Effector memory CD8-positive, alpha-beta T cell (primary cell): ENCODE measurements around the gene SAPCD2.

ENCODE experiments used
- ATAC-seq: fragments of 150-1000 bp; cut with Tn5 transposase; replicated peaks from 2 replicates; pipeline ENCODE4 v1.10.0; 2021; ENCODE audit warnings: mild to moderate bottlenecking, moderate library complexity
- DNase-seq, 3 experiments: peaks; one replicate each; pipeline ENCODE4 v3.0.0; 2021
- H3K27ac Mint-ChIP-seq, 2 donors: one replicate each; pipeline ENCODE4 v1.8.0; 2022; ENCODE audit warnings: mild to moderate bottlenecking in 2 of 2, mixed read lengths in 2 of 2, moderate library complexity in 2 of 2
- H3K27me3 Mint-ChIP-seq, 2 donors: one replicate each; pipeline ENCODE4 v1.8.0; 2022; ENCODE audit warnings: mixed read lengths in 2 of 2
- H3K36me3 Mint-ChIP-seq: one replicate; pipeline ENCODE4 v1.8.0; 2022; ENCODE audit warnings: mild to moderate bottlenecking, moderate library complexity, mixed read lengths; ENCODE audit not compliant: insufficient read depth
- H3K4me1 Mint-ChIP-seq, 2 donors: one replicate each; pipeline ENCODE4 v1.8.0; 2022; ENCODE audit warnings: low read depth in 2 of 2, mixed read lengths in 2 of 2
- H3K4me3 Mint-ChIP-seq, 2 donors: one replicate each; pipeline ENCODE4 v1.8.0; 2022; ENCODE audit warnings: mild to moderate bottlenecking in 2 of 2, mixed read lengths in 2 of 2, moderate library complexity in 2 of 2
- H3K9me3 Mint-ChIP-seq, 2 donors: one replicate each; pipeline ENCODE4 v1.8.0; 2022; ENCODE audit warnings: mixed read lengths in 2 of 2

The SAPCD2 gene

DNA sequence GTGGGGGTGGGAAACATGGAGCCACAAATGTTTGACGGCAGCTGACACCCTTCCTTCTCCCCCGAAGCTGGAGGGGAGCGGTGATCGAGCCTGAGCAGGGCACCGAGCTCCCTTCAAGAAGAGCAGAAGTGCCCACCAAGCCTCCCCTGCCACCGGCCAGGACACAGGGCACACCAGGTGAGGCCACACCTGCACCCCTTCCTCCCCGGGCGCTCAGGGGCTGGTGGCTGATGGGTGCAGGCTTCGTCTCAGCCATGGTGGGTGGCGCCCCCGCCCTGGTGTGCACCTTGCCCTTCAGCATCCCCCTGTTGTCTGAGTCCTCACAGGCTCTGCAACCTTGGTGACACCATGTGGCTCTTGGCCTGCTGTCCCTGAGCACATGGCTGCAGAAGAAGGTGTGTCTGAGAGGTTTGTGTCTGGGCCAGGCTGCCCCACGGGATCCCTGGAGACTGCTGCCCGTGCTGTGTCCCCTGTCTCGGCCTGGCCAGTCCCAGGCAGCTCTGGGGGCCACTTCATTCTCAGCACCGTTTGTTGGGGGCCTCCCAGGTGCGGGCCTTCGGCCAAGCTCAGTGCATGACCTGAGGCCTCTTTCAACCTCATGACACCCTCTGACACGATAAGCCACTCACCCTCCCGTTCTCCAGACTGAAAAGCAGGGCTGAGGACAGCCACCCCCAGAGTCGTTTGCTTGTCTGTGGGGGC is 27.6 kb upstream of the SAPCD2 start:
- no peaks in the 10 kb centered on the region for H3K27me3 Mint-ChIP-seq
- H3K27ac Mint-ChIP-seq: peak overlapping the region in 1 of 2 donors; percentile 96
- peaks cover 13 to 19% of the 10 kb centered on the region in 2 donors for H3K4me1 Mint-ChIP-seq
- ATAC-seq (no peak), DNase-seq (no peak)
- H3K9me3 Mint-ChIP-seq: no peaks in the 10 kb centered on the region
- H3K4me3 Mint-ChIP-seq: no peak overlapping the region
- peaks cover 36% of the 10 kb centered on the region for H3K36me3 Mint-ChIP-seq

GRCh38 chr9:137096785-137097546 is 26.6 kb upstream of the SAPCD2 start:
- peak overlapping the region; percentile 86 to 89 for H3K4me3 Mint-ChIP-seq
- peaks cover 13 to 19% of the 10 kb centered on the region in 2 donors for H3K4me1 Mint-ChIP-seq
- H3K36me3 Mint-ChIP-seq: peaks cover 37% of the 10 kb centered on the region

GRCh38 chr9:137095664-137096517 is 25.5 kb upstream of the SAPCD2 start:
- Mint-ChIP-seq H3K27ac (peak overlapping the region; percentile 94 to 96), H3K9me3 (no peaks in the 10 kb centered on the region), H3K4me3 (peak overlapping the region; percentile 86 to 89), H3K27me3 (no peaks in the 10 kb centered on the region), H3K36me3 (peaks cover 39% of the 10 kb centered on the region), H3K4me1 (peaks cover 16 to 19% of the 10 kb centered on the region in 2 donors)
- ATAC-seq (peak; percentile 97), DNase-seq (peak; percentile 83 to 85 (median 83))

More at GRCh38 chr9:137096785-137097546, 26.6 kb upstream of the SAPCD2 start:
- H3K9me3 Mint-ChIP-seq: no peaks in the 10 kb centered on the region
- ATAC-seq (no peak), DNase-seq (no peak)
- no peaks in the 10 kb centered on the region for H3K27me3 Mint-ChIP-seq
- H3K27ac Mint-ChIP-seq: peak overlapping the region; percentile 94 to 96

GRCh38 chr9:137089232-137089947 is 19.0 kb upstream of the SAPCD2 start:
- Mint-ChIP-seq H3K9me3 (no peaks in the 10 kb centered on the region), H3K36me3 (peaks cover 38% of the 10 kb centered on the region), H3K27ac (peak overlapping the region in 1 of 2 donors; percentile 50), H3K27me3 (no peaks in the 10 kb centered on the region), H3K4me3 (no peak overlapping the region), H3K4me1 (peaks cover 26 to 28% of the 10 kb centered on the region in 2 donors)
- DNase-seq (no peak), ATAC-seq (no peak)

- peak overlapping the region; percentile 83 for H3K27ac Mint-ChIP-seq
- H3K4me3 Mint-ChIP-seq: peak overlapping the region; percentile 79 to 80
These were observed 17.8 kb upstream of the SAPCD2 start for GRCh38 chr9:137088121-137088520.

DNA sequence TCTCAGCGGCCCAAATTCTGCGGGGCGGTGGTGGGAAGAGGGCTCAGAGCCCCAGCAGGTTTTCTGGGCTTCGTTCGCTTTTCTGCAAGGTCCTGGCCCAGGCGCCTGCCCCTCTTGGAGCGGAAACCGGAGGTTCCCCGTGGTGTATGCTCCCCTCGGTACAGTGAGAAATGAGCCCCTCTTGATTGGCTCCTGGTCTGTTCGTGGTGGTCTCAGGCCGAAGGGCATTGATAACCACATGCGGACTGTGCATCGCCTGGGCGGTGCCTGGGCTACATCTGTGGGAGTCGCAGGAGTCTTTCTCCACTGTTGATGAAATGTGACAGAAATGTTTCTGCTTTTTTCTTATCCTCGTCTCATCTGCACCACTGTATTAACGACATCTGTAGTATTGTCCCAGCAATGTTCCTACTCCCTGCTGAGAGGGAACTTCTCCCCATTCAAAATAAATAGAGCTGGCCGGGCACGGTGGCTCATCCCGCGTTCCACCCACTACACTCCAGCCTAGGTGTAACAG is 17.1 kb upstream of the SAPCD2 start:
- Mint-ChIP-seq H3K4me3 (peak overlapping the region; percentile 79 to 80), H3K4me1 (peaks cover 24 to 28% of the 10 kb centered on the region in 2 donors), H3K36me3 (peaks cover 35% of the 10 kb centered on the region), H3K9me3 (no peaks in the 10 kb centered on the region), H3K27ac (peak overlapping the region; percentile 83), H3K27me3 (no peaks in the 10 kb centered on the region)
- ATAC-seq (no peak), DNase-seq (no peak)

More at GRCh38 chr9:137088121-137088520, 17.8 kb upstream of the SAPCD2 start:
- DNase-seq: no peak
- ATAC-seq: no peak
- Mint-ChIP-seq H3K9me3 (no peaks in the 10 kb centered on the region), H3K27me3 (no peaks in the 10 kb centered on the region), H3K36me3 (peaks cover 38% of the 10 kb centered on the region), H3K4me1 (peaks cover 24 to 28% of the 10 kb centered on the region in 2 donors)

- H3K27ac Mint-ChIP-seq: peak within 1 kb of the TSS; percentile 90 to 94
- no peaks in the 10 kb centered on the region for H3K9me3 Mint-ChIP-seq
- ATAC-seq: peak; percentile 76
- peak within 1 kb of the TSS; percentile 90 to 93 for H3K4me3 Mint-ChIP-seq
- H3K27me3 Mint-ChIP-seq: no peaks in the 10 kb centered on the region
- peaks cover 24 to 28% of the 10 kb centered on the region in 2 donors for H3K4me1 Mint-ChIP-seq
- H3K36me3 Mint-ChIP-seq: peaks cover 34% of the 10 kb centered on the region
- peak; percentile 97 to 99 (median 98) for DNase-seq
These were observed 16.4 kb upstream of the SAPCD2 start, which contains the start of gene MAN1B1 for GRCh38 chr9:137086531-137087408. TSS of gene MAN1B1 (plus strand) at chr9:137086985. CDS start at chr9:137087000, 15 bp downstream.

DNA sequence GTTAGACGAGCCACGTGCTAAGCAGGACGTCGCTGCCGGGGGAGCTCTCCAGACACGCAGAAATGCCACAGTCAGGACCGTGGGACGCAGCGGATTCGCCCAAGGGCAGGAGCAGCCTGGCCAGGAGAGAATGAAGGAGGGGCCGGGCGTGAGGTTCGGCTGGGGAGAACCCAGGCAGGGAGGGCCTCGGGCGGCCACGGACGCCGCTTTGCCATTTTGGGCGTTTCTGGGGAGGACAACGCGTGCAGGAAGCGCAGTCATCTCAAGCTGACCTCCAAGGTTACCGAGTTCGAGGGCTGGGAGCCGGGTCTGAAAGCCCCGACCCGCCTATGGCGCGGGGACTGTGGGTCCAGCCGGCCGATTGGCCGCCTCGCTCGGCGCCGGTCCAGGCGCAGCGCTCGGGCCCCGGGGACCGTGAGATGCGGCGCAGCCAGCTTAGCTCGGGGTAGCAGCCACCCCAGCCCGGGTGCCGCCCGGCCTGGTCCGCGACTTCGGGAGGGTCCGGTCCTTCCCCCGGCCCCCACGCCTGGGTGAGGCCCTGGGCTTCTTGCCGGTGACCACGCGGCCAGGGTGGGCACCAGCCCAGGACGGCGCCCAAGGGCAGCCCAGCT is 15.7 kb upstream of the SAPCD2 start:
- Mint-ChIP-seq H3K9me3 (no peaks in the 10 kb centered on the region), H3K4me3 (peak overlapping the region; percentile 90 to 93), H3K4me1 (peaks cover 24 to 26% of the 10 kb centered on the region in 2 donors), H3K27me3 (no peaks in the 10 kb centered on the region), H3K36me3 (peaks cover 28% of the 10 kb centered on the region), H3K27ac (peak overlapping the region; percentile 90 to 94)
- ATAC-seq (peak; percentile 3), DNase-seq (peak in 1 of 3 experiments; percentile 17)

- peaks cover 23 to 24% of the 10 kb centered on the region in 2 donors for H3K4me1 Mint-ChIP-seq
- no peaks in the 10 kb centered on the region for H3K9me3 Mint-ChIP-seq
- ATAC-seq: no peak
- no peaks in the 10 kb centered on the region for H3K27me3 Mint-ChIP-seq
- H3K4me3 Mint-ChIP-seq: no peak overlapping the region
- no peak for DNase-seq
- H3K27ac Mint-ChIP-seq: no peak overlapping the region
- peaks cover 24% of the 10 kb centered on the region for H3K36me3 Mint-ChIP-seq
These were observed 14.2 kb upstream of the SAPCD2 start for GRCh38 chr9:137084526-137084925.

- Mint-ChIP-seq H3K9me3 (no peaks in the 10 kb centered on the region), H3K4me3 (no peak overlapping the region), H3K27ac (no peak overlapping the region), H3K27me3 (no peaks in the 10 kb centered on the region), H3K36me3 (peaks cover 19% of the 10 kb centered on the region), H3K4me1 (peaks cover 16 to 19% of the 10 kb centered on the region in 2 donors)
- DNase-seq: no peak
- ATAC-seq: no peak
These were observed 13.1 kb upstream of the SAPCD2 start for GRCh38 chr9:137083394-137084004.

- no peak overlapping the region for H3K4me3 Mint-ChIP-seq
- no peak overlapping the region for H3K27ac Mint-ChIP-seq
- H3K4me1 Mint-ChIP-seq: peaks cover 10 to 15% of the 10 kb centered on the region in 2 donors
- DNase-seq (no peak), ATAC-seq (no peak)
- H3K36me3 Mint-ChIP-seq: peaks cover 14% of the 10 kb centered on the region
- H3K27me3 Mint-ChIP-seq: no peaks in the 10 kb centered on the region
- H3K9me3 Mint-ChIP-seq: no peaks in the 10 kb centered on the region
These were observed 12.6 kb upstream of the SAPCD2 start for GRCh38 chr9:137082925-137083290.
